Stomach (tissue), 9 donors: ENCODE data around the gene MAP3K5. TPM values are rescaled to one million over a fixed set of nuclear protein-coding genes. Genes with fewer than 3 reads are reported as not detected.
"Not testable (repeated sequence)": the region's sequence is repeated elsewhere in the genome, so short reads cannot be mapped to it uniquely, and the experiment has no call there.

Experiments
- DNase-seq, 2 donors: peaks; one replicate each; pipeline versions ENCODE4 v3.0.0 to v3.0.0-alpha.2; 2013 to 2019
- H3K27ac ChIP-seq, 5 donors: fragments of 200-600 bp in 4 of 5; sonication (generic) in 4 of 5; one replicate each; pipeline ENCODE4 v1.5.1; 2013 to 2019; ENCODE audit warnings: mild to moderate bottlenecking in 1 of 5, moderate library complexity in 1 of 5
- H3K27me3 ChIP-seq, 3 donors: fragments of 200-600 bp; sonication (generic); one replicate each; pipeline ENCODE4 v1.5.1; 2017 to 2019; ENCODE audit warnings: mixed run types in 1 of 3
- H3K36me3 ChIP-seq, 4 donors: fragments of 200-600 bp; sonication (generic); 1 replicate in 3 of 4; 2 replicates in 1 of 4; pipeline ENCODE4 v1.5.1; 2016 to 2019
- H3K4me1 ChIP-seq, 4 donors: fragments of 200-600 bp; sonication (generic); one replicate each; pipeline ENCODE4 v1.5.1; 2016 to 2019
- H3K4me3 ChIP-seq, 4 donors: fragments of 200-600 bp; sonication (generic) in 3 of 4; one replicate each; pipeline ENCODE4 v1.5.1; 2016 to 2019; ENCODE audit warnings: mild to moderate bottlenecking in 1 of 4
- H3K9me3 ChIP-seq, 4 donors: fragments of 200-600 bp; sonication (generic); one replicate each; pipeline ENCODE4 v1.5.1; 2016 to 2019
- EP300 ChIP-seq: sonication (generic); formaldehyde crosslinking; IDR thresholded peaks from one replicate; pipeline ENCODE4 v1.6.1; 2017; ENCODE audit warnings: antibody characterized with exemption
- POLR2A ChIP-seq, 4 donors: fragments of 450-650 bp; IDR thresholded peaks; one replicate each; pipeline ENCODE4 v1.6.1; 2016; ENCODE audit warnings: antibody characterized with exemption in 4 of 4, control low read depth in 2 of 4, mild to moderate bottlenecking in 1 of 4, moderate library complexity in 1 of 4
- POLR2AphosphoS5 ChIP-seq, 3 donors: sonication (generic); formaldehyde crosslinking; IDR thresholded peaks; one replicate each; pipeline ENCODE4 v1.6.1; 2016; ENCODE audit warnings: antibody characterized with exemption in 3 of 3
- WGBS, 5 donors: extraction: QIAGEN DNeasy Blood & Tissue Kit in 3 of 5; methylation state at CpG; one replicate each; pipeline versions ENCODE4 v1.1.5 to v1.1.7; 2013 to 2018; 5-methylcytosine and 5-hydroxymethylcytosine counted together
- intact Hi-C: fragments of 100-400 bp; cut with DNase I; formaldehyde crosslinking; loops from one replicate; pipeline ENCODE4 v1.15.1; 2023; ENCODE audit warnings: low total_unique reads
- polyA plus RNA-seq, 3 donors: library from polyadenylated mRNA; stranded (reverse); fragments of 200-250 nt; gene quantifications; one replicate each; pipeline ENCODE4 v1.2.3, GENCODE V29; 2013
- total RNA-seq, 5 donors: library from RNA; depleted of rRNA; stranded (reverse); fragments of >200 nt; gene quantifications; one replicate each; pipeline versions ENCODE4 v1.1.0 to v1.2.3, GENCODE V29; 2014 to 2016
- TF ChIP-seq, protein P1 (sequence below), 7 experiments: fragments of 450-650 bp in 4 of 7; fragments of 200-600 bp in 3 of 7; sonication (generic) in 3 of 7; IDR thresholded peaks; one replicate each; pipeline ENCODE4 v1.5.1; 2016 to 2019; ENCODE audit warnings: antibody characterized with exemption in 7 of 7, control low read depth in 2 of 7, mild to moderate bottlenecking in 1 of 7
- donor health status: healthy with polysubstance abuse.
- donor health status: Bipolar disorder and iron deficiency.
- donor health status: healthy.

Gene MAP3K5
- total and polyA plus RNA-seq, 8 donors, result 4.9 to 40.3 (median 23.6) TPM

DNA sequence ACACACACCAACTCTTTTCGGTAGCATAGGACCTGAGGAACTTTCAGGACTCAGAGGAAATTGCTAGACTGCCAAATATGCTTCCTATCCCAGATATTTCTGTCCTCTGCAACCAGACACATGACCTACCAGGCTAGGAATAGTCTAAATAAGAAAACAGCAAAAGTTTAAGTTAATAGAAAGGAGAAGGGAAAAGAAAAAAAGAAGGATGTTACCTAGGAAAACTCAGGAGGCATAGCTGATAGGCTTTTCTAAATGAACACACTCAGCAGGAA is 74.6 kb downstream of the MAP3K5 start:
- H3K27ac ChIP-seq, result peak overlapping the region in 3 of 5 donors; percentile 52 to 64 (median 55)
- no peak overlapping the region for H3K4me3 ChIP-seq
- no peak for DNase-seq
- TF ChIP-seq EP300, result no peak
- TF ChIP-seq POLR2AphosphoS5 (IDR thresholded peaks at IDR 0.05), result no peak
- TF ChIP-seq, protein P1, sequence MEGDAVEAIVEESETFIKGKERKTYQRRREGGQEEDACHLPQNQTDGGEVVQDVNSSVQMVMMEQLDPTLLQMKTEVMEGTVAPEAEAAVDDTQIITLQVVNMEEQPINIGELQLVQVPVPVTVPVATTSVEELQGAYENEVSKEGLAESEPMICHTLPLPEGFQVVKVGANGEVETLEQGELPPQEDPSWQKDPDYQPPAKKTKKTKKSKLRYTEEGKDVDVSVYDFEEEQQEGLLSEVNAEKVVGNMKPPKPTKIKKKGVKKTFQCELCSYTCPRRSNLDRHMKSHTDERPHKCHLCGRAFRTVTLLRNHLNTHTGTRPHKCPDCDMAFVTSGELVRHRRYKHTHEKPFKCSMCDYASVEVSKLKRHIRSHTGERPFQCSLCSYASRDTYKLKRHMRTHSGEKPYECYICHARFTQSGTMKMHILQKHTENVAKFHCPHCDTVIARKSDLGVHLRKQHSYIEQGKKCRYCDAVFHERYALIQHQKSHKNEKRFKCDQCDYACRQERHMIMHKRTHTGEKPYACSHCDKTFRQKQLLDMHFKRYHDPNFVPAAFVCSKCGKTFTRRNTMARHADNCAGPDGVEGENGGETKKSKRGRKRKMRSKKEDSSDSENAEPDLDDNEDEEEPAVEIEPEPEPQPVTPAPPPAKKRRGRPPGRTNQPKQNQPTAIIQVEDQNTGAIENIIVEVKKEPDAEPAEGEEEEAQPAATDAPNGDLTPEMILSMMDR (IDR thresholded peaks at IDR 0.05), result no peak
- TF ChIP-seq POLR2A (IDR thresholded peaks at IDR 0.05), result no peak
- intact Hi-C loops, result loop anchor here (10.0 kb wide), 1 partner anchor 73 kb away; no protein-coding TSS in a partner anchor
- 17 to 35% (median 23%) methylated on average over 1 of the region's 1 CpG for WGBS, 5 donors
- H3K36me3 ChIP-seq, result no peaks in the 10 kb centered on the region
- H3K4me1 ChIP-seq, result peaks cover 15 to 59% (median 27%) of the 10 kb centered on the region in 4 donors
- peaks cover 0 to 6% (median 0%) of the 10 kb centered on the region in 4 donors for H3K9me3 ChIP-seq
- no peaks in the 10 kb centered on the region for H3K27me3 ChIP-seq

DNA sequence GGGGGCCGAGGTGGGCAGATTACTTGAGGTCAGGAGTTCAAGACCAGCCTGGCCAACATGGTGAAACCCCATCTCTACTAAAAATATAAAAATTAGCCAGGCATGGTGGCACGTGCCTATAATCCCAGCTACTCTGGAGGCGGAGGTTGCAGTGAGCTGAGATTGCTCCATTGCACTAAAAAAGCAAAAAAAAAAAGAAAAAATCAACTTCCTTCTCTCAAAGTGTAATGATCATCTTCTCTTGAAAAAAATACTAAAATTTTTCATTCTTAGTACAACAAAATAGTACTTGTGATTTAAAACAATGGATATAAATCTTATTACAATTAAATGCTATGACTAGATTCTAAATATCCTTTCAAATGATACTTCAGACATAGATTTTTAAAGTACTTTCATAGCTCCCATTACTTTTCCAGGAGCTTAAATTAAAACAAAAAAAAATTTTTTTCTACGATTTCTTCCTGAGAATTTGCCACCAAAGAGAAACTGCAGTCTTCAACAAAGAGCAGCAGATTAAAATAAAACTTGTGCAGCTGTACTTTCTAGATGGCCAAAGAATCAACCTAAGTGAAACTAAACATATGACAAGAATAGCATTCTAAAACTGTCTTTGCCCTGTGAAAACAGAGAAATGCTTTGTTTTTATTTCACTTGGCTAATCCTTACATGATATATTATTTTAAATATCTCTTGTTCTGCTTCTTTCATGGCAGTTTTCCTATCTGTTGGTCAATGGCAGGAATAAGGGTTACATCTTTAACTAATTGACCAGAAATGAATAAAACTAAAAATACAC is 75.2 kb downstream of the MAP3K5 start:
- intact Hi-C loops, result loop anchor here (10.0 kb wide), 1 partner anchor 72 kb away; no protein-coding TSS in a partner anchor
- 47 to 63% (median 58%) methylated on average over 4 of the region's 4 CpGs for WGBS, 5 donors
- Histone ChIP-seq H3K27ac (peak overlapping the region in 3 of 5 donors; percentile 52 to 64 (median 55)), H3K4me3 (no peak overlapping the region), H3K4me1 (peaks cover 15 to 59% (median 27%) of the 10 kb centered on the region in 4 donors), H3K36me3 (no peaks in the 10 kb centered on the region), H3K9me3 (peaks cover 0 to 6% (median 0%) of the 10 kb centered on the region in 4 donors), H3K27me3 (no peaks in the 10 kb centered on the region)
- no peak for DNase-seq
- no peak for TF ChIP-seq POLR2A (IDR thresholded peaks at IDR 0.05)
- TF ChIP-seq, protein P1 (IDR thresholded peaks at IDR 0.05), result no peak
- no peak for TF ChIP-seq POLR2AphosphoS5 (IDR thresholded peaks at IDR 0.05)
- no peak for TF ChIP-seq EP300

DNA sequence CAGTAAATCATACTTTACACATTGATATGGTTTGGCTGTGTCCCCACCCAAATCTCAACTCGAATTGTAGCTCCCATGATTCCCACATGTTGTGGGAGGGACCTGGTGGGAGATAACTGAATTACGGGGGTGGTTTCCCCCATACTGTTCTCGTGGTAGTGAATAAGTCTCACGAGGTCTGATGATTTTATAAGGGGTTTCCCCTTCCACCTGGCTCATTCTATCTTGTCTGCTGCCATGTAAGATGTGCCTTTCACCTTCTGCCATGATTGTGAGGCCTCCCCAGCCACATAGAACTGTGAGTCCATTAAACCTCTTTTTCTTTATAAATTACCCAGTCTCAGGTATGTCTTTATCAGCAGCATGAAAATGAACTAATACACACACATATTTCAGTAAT is 79.6 kb downstream of the MAP3K5 start:
- intact Hi-C loops, result loop anchor here (10.0 kb wide), 1 partner anchor 68 kb away; no protein-coding TSS in a partner anchor
- H3K9me3 ChIP-seq, result not testable (repeated sequence)

DNA sequence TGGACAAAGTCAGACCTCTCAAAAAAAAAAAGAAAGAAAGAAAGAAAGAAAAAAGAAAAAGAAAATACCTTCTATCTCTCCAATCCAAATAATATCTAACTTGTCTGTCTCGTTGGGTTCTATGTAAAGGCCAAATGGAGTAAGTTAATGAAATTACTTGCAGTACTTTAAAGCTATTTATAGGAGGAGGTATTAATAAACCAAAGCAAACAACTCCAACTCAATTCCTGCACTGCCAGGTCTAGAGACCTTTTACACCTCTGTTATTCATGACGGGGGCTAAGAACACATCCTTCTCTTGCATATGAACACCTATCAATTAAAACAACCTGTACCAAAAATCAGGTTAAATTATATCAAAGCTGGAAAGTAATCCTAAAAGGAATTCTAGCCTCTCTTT is 80.6 kb downstream of the MAP3K5 start:
- WGBS, 5 donors, result 42 to 83% (median 65%) methylated on average over 2 of the region's 2 CpGs
- no peak overlapping the region for H3K27ac ChIP-seq
- intact Hi-C loops, result loop anchor here (10.0 kb wide), 1 partner anchor 67 kb away; no protein-coding TSS in a partner anchor
- TF ChIP-seq, protein P1 (IDR thresholded peaks at IDR 0.05), result no peak
- TF ChIP-seq POLR2AphosphoS5 (IDR thresholded peaks at IDR 0.05) (no peak), EP300 (no peak), POLR2A (IDR thresholded peaks at IDR 0.05) (no peak)
- no peak for DNase-seq
- no peaks in the 10 kb centered on the region for H3K36me3 ChIP-seq
- H3K9me3 ChIP-seq, result no peaks in the 10 kb centered on the region
- no peaks in the 10 kb centered on the region for H3K27me3 ChIP-seq
- H3K4me3 ChIP-seq, result no peak overlapping the region
- H3K4me1 ChIP-seq, result peaks cover 7 to 41% (median 23%) of the 10 kb centered on the region in 4 donors

More for the DNA sequence above, 79.6 kb downstream of the MAP3K5 start:
- H3K4me1 ChIP-seq, result peaks cover 15 to 51% (median 30%) of the 10 kb centered on the region in 4 donors
- not testable (repeated sequence) for H3K36me3 ChIP-seq, H3K27ac ChIP-seq, H3K4me3 ChIP-seq, H3K27me3 ChIP-seq, DNase-seq
- 72 to 87% (median 85%) methylated on average over 4 of the region's 4 CpGs for WGBS, 5 donors
